ENCODE results near the gene AGBL3.
"Not testable (repeated sequence)": the region's sequence is repeated elsewhere in the genome, so short reads cannot be mapped to it uniquely, and the experiment has no call there.

AGBL3 gene

GRCh38 chr7:134963036-134963435 is 23.3 kb upstream of the AGBL3 start:
- no peaks in the 10 kb centered on the region for H3K9me3 ChIP-seq (ENCODE audit: control insufficient read depth in 2 of 2, low read length in 2 of 2)
- peaks cover 62 to 75% of the 10 kb centered on the region in 2 donors for H3K36me3 ChIP-seq (ENCODE audit: control insufficient read depth in 2 of 2, insufficient read depth in 2 of 2, low read length in 2 of 2)
- no peak overlapping the region for H3K4me3 ChIP-seq (ENCODE audit: low read length in 2 of 2)
- no peak overlapping the region for H3K27ac ChIP-seq (ENCODE audit: low read length)
- H3K9ac ChIP-seq (ENCODE audit: low read length in 2 of 2): no peak overlapping the region
- H3K4me1 ChIP-seq (ENCODE audit: control insufficient read depth, insufficient read depth, low read length): peaks cover 26% of the 10 kb centered on the region
- no peaks in the 10 kb centered on the region for H3K27me3 ChIP-seq (ENCODE audit: control insufficient read depth in 1 of 2, insufficient read depth in 2 of 2, low read length in 2 of 2)

DNA sequence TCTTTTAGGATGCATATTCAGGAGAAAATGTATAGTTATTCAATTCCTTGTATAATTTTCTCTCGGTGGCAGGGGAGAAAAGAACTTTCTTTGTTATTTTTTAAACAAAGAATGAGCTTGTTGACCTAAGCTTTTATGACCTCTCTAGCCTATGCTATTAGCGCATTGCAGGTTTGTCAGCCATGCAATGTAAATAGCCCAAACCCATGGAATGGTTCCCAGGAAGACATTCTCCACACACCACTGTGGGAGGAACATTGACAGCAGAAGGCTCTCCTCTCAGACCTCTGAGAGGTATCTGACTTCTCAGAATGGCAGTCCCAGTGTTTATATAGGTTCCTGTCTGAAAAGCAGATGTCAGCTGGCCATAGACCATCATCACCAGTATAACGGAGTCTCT is 19.6 kb upstream of the AGBL3 start:
- H3K9me3 ChIP-seq (ENCODE audit: control insufficient read depth in 2 of 2, low read length in 2 of 2): no peaks in the 10 kb centered on the region
- H3K4me1 ChIP-seq (ENCODE audit: control insufficient read depth, insufficient read depth, low read length): peaks cover 15% of the 10 kb centered on the region
- peaks cover 41 to 53% of the 10 kb centered on the region in 2 donors for H3K36me3 ChIP-seq (ENCODE audit: control insufficient read depth in 2 of 2, insufficient read depth in 2 of 2, low read length in 2 of 2)
- no peak overlapping the region for H3K4me3 ChIP-seq (ENCODE audit: low read length in 2 of 2)
- no peaks in the 10 kb centered on the region for H3K27me3 ChIP-seq (ENCODE audit: control insufficient read depth in 1 of 2, insufficient read depth in 2 of 2, low read length in 2 of 2)
- peak overlapping the region; percentile 19 for H3K27ac ChIP-seq (ENCODE audit: low read length)
- H3K9ac ChIP-seq (ENCODE audit: low read length in 2 of 2): no peak overlapping the region

DNA sequence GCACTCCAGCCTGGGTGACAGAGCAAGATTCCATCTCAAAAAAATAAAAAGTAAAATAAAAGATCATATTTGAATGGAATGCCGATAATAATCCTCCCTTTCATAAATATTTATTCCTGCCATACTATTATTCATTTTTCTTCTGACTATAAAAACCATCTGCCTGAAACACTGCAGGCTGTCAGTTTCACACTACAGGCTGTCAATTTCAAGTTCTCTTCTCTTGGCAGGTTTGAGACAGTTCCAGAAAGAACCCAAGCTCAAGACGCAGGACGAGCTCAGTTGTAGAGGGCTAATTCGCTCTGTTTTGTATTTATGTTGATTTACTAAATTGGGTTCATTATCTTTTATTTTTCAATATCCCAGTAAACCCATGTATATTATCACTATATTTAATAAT is 18.2 kb upstream of the AGBL3 start:
- Histone ChIP-seq H3K4me1 (ENCODE audit: control insufficient read depth, insufficient read depth, low read length) (peaks cover 9% of the 10 kb centered on the region), H3K27me3 (ENCODE audit: control insufficient read depth in 1 of 2, insufficient read depth in 2 of 2, low read length in 2 of 2) (no peaks in the 10 kb centered on the region), H3K27ac (ENCODE audit: low read length) (no peak overlapping the region), H3K9me3 (ENCODE audit: control insufficient read depth in 2 of 2, low read length in 2 of 2) (no peaks in the 10 kb centered on the region), H3K4me3 (ENCODE audit: low read length in 2 of 2) (no peak overlapping the region), H3K9ac (ENCODE audit: low read length in 2 of 2) (no peak overlapping the region), H3K36me3 (ENCODE audit: control insufficient read depth in 2 of 2, insufficient read depth in 2 of 2, low read length in 2 of 2) (peaks cover 41 to 46% of the 10 kb centered on the region in 2 donors)

DNA sequence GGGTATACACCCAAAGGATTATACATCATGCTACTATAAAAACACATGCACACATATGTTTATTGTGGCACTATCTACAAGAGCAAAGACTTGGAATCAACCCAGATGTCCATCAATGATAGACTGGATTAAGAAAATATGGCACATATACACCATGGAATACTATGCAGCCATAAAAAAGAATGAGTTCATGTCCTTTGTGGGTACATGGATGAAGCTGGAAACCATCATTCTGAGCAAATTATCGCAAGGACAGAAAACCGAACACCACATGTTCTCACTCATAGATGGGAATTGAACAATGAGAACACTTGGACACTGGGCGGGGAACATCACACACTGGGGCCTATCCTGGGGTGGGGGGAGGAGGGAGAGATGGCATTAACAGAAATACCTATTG is 4.7 kb upstream of the AGBL3 start:
- H3K9me3 ChIP-seq (ENCODE audit: control insufficient read depth in 2 of 2, low read length in 2 of 2); H3K4me1 ChIP-seq (ENCODE audit: control insufficient read depth, insufficient read depth, low read length); H3K27ac ChIP-seq (ENCODE audit: low read length); H3K9ac ChIP-seq (ENCODE audit: low read length in 2 of 2); H3K27me3 ChIP-seq (ENCODE audit: control insufficient read depth in 1 of 2, insufficient read depth in 2 of 2, low read length in 2 of 2); H3K4me3 ChIP-seq (ENCODE audit: low read length in 2 of 2); H3K36me3 ChIP-seq (ENCODE audit: control insufficient read depth in 2 of 2, insufficient read depth in 2 of 2, low read length in 2 of 2): not testable (repeated sequence)

- no peaks in the 10 kb centered on the region for H3K27me3 ChIP-seq (ENCODE audit: control insufficient read depth in 1 of 2, insufficient read depth in 2 of 2, low read length in 2 of 2)
- H3K9ac ChIP-seq (ENCODE audit: low read length in 2 of 2): peak overlapping the region; percentile 90 to 95
- H3K4me1 ChIP-seq (ENCODE audit: control insufficient read depth, insufficient read depth, low read length): no peaks in the 10 kb centered on the region
- peak overlapping the region; percentile 95 to 99 for H3K4me3 ChIP-seq (ENCODE audit: low read length in 2 of 2)
- H3K9me3 ChIP-seq (ENCODE audit: control insufficient read depth in 2 of 2, low read length in 2 of 2): no peaks in the 10 kb centered on the region
- H3K36me3 ChIP-seq (ENCODE audit: control insufficient read depth in 2 of 2, insufficient read depth in 2 of 2, low read length in 2 of 2): no peaks in the 10 kb centered on the region
- peak overlapping the region; percentile 83 for H3K27ac ChIP-seq (ENCODE audit: low read length)
These were observed 380 bp upstream of the AGBL3 start for GRCh38 chr7:134985894-134986362.

DNA sequence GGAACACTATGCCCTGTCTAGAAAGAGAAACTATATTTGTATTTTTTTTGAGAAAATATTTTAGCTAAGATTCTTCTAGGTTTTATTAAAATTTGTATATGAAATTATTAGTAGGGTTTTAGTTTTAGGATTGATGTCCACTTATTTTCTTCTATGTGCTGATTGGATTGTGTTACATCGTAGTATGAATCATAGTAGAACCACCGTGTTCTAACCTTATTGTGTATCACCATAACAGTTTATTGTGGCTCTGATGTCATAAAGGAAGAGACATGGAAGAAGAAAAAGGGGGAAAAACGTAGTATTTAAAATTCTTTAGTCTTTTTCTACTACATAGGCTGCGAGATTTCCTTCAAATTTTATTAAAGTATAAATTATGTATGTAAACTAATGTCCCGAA is 1.9 kb downstream of the AGBL3 start:
- H3K27ac ChIP-seq (ENCODE audit: low read length): no peak overlapping the region
- no peaks in the 10 kb centered on the region for H3K4me1 ChIP-seq (ENCODE audit: control insufficient read depth, insufficient read depth, low read length)
- no peaks in the 10 kb centered on the region for H3K9me3 ChIP-seq (ENCODE audit: control insufficient read depth in 2 of 2, low read length in 2 of 2)
- H3K4me3 ChIP-seq (ENCODE audit: low read length in 2 of 2): no peak overlapping the region
- H3K36me3 ChIP-seq (ENCODE audit: control insufficient read depth in 2 of 2, insufficient read depth in 2 of 2, low read length in 2 of 2): no peaks in the 10 kb centered on the region
- H3K9ac ChIP-seq (ENCODE audit: low read length in 2 of 2): no peak overlapping the region
- H3K27me3 ChIP-seq (ENCODE audit: control insufficient read depth in 1 of 2, insufficient read depth in 2 of 2, low read length in 2 of 2): no peaks in the 10 kb centered on the region

DNA sequence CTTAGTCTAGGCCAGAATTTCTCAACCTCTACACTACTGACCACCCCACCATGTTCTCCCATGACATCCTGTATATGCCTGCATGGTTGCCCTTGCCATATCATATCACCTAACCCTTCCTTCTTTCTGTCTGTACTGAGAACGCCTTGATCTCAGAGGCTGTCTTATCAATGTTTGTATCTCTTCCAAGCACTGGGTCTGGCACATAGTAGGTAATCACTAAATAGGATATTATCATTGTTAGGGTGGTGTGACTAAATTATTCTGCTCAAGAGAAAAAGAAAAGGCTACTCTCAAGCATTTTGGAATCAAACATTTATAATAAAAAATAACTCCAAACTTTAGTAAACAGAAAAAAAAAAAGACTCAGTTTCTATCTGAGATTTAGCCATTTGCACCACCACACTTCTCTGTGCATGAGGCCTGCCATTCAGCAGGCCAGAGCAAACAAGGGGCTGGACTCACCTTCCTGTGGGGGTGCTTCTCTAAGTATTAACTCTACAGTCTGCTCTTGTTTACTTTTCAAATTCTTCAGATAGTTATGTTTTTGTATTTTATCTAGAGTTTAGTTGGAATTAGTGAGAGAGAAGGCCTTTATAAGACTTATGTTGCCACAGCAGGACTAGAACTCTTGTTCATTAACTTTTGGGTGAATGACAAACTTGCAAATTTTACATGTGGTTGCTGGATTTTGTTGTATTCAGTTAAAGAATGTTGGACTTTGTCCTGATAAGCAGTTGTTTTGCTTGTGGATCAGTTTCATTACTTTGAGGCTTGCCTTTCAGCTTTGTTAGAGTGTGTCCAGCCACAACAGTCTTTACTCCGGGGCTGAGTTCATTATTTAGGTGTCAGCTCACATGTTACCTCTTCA is 5.4 kb downstream of the AGBL3 start:
- Histone ChIP-seq H3K9ac (ENCODE audit: low read length in 2 of 2) (no peak overlapping the region), H3K36me3 (ENCODE audit: control insufficient read depth in 2 of 2, insufficient read depth in 2 of 2, low read length in 2 of 2) (no peaks in the 10 kb centered on the region), H3K4me3 (ENCODE audit: low read length in 2 of 2) (no peak overlapping the region), H3K27me3 (ENCODE audit: control insufficient read depth in 1 of 2, insufficient read depth in 2 of 2, low read length in 2 of 2) (no peaks in the 10 kb centered on the region), H3K4me1 (ENCODE audit: control insufficient read depth, insufficient read depth, low read length) (peaks cover 12% of the 10 kb centered on the region), H3K9me3 (ENCODE audit: control insufficient read depth in 2 of 2, low read length in 2 of 2) (no peaks in the 10 kb centered on the region), H3K27ac (ENCODE audit: low read length) (peak overlapping the region; percentile 24)

- Histone ChIP-seq H3K27ac (ENCODE audit: low read length) (peak overlapping the region; percentile 24), H3K9ac (ENCODE audit: low read length in 2 of 2) (no peak overlapping the region), H3K4me3 (ENCODE audit: low read length in 2 of 2) (no peak overlapping the region), H3K36me3 (ENCODE audit: control insufficient read depth in 2 of 2, insufficient read depth in 2 of 2, low read length in 2 of 2) (no peaks in the 10 kb centered on the region), H3K9me3 (ENCODE audit: control insufficient read depth in 2 of 2, low read length in 2 of 2) (no peaks in the 10 kb centered on the region), H3K4me1 (ENCODE audit: control insufficient read depth, insufficient read depth, low read length) (peaks cover 21% of the 10 kb centered on the region), H3K27me3 (ENCODE audit: control insufficient read depth in 1 of 2, insufficient read depth in 2 of 2, low read length in 2 of 2) (no peaks in the 10 kb centered on the region)
These were observed 6.4 kb downstream of the AGBL3 start for GRCh38 chr7:134992626-134993179.

GRCh38 chr7:134993877-134994456 is 7.7 kb downstream of the AGBL3 start:
- Histone ChIP-seq H3K27me3 (ENCODE audit: control insufficient read depth in 1 of 2, insufficient read depth in 2 of 2, low read length in 2 of 2) (no peaks in the 10 kb centered on the region), H3K9me3 (ENCODE audit: control insufficient read depth in 2 of 2, low read length in 2 of 2) (no peaks in the 10 kb centered on the region), H3K9ac (ENCODE audit: low read length in 2 of 2) (no peak overlapping the region), H3K4me3 (ENCODE audit: low read length in 2 of 2) (no peak overlapping the region), H3K36me3 (ENCODE audit: control insufficient read depth in 2 of 2, insufficient read depth in 2 of 2, low read length in 2 of 2) (no peaks in the 10 kb centered on the region), H3K27ac (ENCODE audit: low read length) (peak overlapping the region; percentile 12), H3K4me1 (ENCODE audit: control insufficient read depth, insufficient read depth, low read length) (peaks cover 21% of the 10 kb centered on the region)

DNA sequence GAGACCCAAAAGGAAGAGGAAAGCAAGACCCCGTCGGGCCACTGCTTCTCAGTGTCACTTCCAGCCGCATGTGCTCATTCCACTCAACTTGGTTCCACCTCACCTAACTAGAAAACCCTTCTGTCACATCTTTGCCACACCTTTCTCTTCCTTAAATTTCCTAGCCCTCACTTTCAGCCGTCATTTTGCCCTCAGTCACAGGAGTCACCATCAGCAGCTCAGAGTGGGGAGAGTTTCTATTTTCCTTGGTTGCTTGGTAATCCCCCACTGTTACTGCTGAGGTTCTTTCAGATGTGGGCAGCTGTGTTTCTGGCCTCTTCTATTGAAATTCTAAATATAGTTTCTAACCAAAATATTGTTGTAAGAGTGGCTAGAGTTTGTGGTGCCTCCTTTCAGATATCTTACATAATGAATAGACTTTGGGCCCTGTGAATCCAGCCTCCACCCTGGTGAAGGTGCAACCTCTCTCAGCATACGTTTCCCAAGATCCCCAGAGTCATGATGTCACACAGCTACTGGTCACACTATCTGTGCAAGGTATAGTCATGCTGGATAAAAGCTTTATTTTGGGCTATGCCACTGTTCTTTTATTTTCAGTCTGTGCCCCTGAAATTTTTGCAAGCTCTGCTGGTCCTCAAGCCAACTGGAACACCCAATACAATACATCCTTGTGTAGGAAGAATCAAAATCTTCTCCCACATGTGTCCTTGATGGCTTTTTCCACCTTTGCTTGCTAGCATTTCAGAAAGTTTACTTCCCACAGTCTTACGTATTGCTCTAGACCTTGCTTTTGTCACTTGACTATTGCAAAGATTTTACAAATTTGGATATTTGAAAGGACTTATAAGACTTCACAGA is 9.2 kb downstream of the AGBL3 start:
- Histone ChIP-seq H3K36me3 (ENCODE audit: control insufficient read depth in 2 of 2, insufficient read depth in 2 of 2, low read length in 2 of 2) (no peaks in the 10 kb centered on the region), H3K4me3 (ENCODE audit: low read length in 2 of 2) (no peak overlapping the region), H3K9me3 (ENCODE audit: control insufficient read depth in 2 of 2, low read length in 2 of 2) (no peaks in the 10 kb centered on the region), H3K27me3 (ENCODE audit: control insufficient read depth in 1 of 2, insufficient read depth in 2 of 2, low read length in 2 of 2) (no peaks in the 10 kb centered on the region), H3K27ac (ENCODE audit: low read length) (peak overlapping the region; percentile 60), H3K9ac (ENCODE audit: low read length in 2 of 2) (no peak overlapping the region), H3K4me1 (ENCODE audit: control insufficient read depth, insufficient read depth, low read length) (peaks cover 21% of the 10 kb centered on the region)

Measured in stomach smooth muscle (tissue), 2 donors.